GM12865 (cell line): ENCODE measurements around the gene CADM4.

ENCODE experiments used
- DNase-seq: peaks from one replicate; pipeline ENCODE4 v3.0.0; 2010; ENCODE audit warnings: low read depth
- H3K4me3 ChIP-seq: 2 replicates; pipeline ENCODE4 v1.5.1; 2011; ENCODE audit warnings: mild to moderate bottlenecking, low read depth, low read length, control low read depth
- CTCF ChIP-seq: IDR thresholded peaks from 2 replicates; pipeline ENCODE4 v1.5.1; 2011; ENCODE audit warnings: low read length, control low read depth, low read depth, inconsistent platforms; ENCODE audit not compliant: insufficient read depth; ENCODE audit errors: missing control alignments

CADM4 gene

GRCh38 chr19:43618921-43619261 lies 20.8 kb downstream of the CADM4 start:
- TF ChIP-seq CTCF: no peak
- peak; percentile 83 for DNase-seq
- H3K4me3 ChIP-seq: peak overlapping the region; percentile 69

- H3K4me3 ChIP-seq: no peak overlapping the region
- no peak for DNase-seq
- TF ChIP-seq CTCF: no peak
Observed at GRCh38 chr19:43616954-43617353, 22.7 kb downstream of the CADM4 start.

DNA sequence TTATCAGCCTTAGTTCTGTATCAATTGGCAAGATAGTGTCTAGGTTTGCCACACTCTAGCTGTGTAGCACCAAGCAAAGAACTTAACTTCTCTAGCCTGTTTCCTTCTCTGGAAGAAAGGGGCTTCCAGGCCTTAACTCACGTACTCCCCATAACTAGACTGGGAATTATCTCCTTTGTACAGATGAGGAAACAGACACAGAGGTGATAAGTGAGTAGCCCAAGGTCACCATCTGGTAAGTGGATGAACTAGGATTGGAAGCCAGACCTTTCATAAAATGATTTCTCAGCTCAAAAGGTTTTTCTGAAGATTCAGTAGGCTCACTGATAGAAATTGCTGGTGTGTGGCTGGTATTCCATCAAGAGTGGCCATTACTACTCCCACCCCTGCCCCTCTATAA lies 23.3 kb downstream of the CADM4 start:
- no peak for DNase-seq
- TF ChIP-seq CTCF: no peak
- H3K4me3 ChIP-seq: no peak overlapping the region

DNA sequence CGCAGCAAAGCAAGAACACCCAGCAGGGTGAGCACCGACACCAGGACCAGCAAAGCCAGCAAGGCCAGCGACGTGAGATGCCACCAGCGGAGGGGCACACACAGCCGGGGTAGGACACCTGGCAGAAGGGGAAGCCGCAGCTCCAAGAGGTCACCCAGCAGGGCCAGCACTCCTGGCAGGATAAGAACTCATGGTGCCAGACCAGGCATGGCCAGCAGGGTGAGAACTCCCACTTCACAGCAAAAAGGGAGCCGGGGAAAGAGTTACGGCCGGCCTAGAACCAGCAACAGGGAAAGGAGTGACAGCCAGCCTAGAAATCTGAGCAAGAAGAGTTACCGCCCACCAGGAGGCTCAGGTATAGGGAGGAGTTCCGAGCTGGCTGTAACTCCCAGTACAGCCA lies 27.3 kb downstream of the CADM4 start:
- no peak for TF ChIP-seq CTCF
- no peak for DNase-seq

DNA sequence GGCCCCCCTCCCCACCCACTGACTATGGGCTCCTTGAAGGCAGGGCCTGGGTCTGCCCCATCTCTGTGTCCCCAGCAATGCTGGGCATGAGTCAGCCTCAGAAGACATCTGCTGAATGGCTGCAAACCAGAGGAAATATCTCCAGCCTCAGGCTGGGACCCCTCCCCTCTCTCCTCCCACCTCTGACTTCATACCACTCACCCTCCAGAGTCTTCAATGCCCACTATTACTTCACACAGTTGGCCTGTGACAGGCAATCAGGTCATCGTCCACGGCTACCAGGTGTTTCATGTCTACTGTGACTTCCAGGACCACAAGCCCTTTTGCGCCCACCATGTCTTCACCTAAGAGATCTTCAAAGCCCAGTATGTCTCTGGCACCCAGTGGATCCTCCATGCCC lies 27.9 kb downstream of the CADM4 start, which contains the start of gene SRRM5:
Gene SRRM5, plus strand, starts transcription at position 301 of the 400 bp plus-strand sequence. Its CDS starts 34 bp downstream, at position 335.
- no peak for TF ChIP-seq CTCF
- DNase-seq: no peak
- no peak within 1 kb of the TSS for H3K4me3 ChIP-seq

More for the DNA sequence above, 27.3 kb downstream of the CADM4 start:
- H3K4me3 ChIP-seq: no peak overlapping the region

DNA sequence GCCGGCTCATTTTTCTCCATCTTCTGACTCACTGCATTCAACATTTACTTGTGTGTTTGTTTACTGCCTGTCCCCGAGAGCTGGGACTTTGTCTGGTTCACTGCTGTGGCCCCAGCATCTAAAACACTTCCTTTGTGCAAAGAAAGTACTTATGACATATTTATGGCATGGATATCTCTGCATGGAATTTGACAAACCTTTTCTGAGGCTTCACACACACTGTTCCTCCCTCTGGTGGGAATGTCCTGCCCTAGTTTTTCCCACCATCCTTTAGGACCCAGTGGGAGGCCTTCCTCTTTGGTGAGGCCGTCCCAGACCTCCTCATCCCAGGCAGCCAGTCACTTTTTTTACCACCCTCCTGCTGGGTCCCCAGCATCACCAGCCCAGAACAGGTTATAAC lies 29.2 kb downstream of the CADM4 start:
- no peak overlapping the region for H3K4me3 ChIP-seq
- TF ChIP-seq CTCF: no peak
- no peak for DNase-seq

- no peak for TF ChIP-seq CTCF
- no peak overlapping the region for H3K4me3 ChIP-seq
- DNase-seq: no peak
Observed at GRCh38 chr19:43609872-43610271, 29.8 kb downstream of the CADM4 start.
